Sigmoid colon (tissue), 7 donors: Measurements from ENCODE around the gene CARMIL1. TPM values are rescaled to one million over a fixed set of nuclear protein-coding genes. Genes with fewer than 3 reads are reported as not detected.

Experiments
- DNase-seq: peaks from one replicate; pipeline ENCODE4 v3.0.0-alpha.2; 2019
- H3K27ac ChIP-seq, 4 donors: fragments of 200-600 bp; sonication (generic); one replicate each; pipeline ENCODE4 v1.5.1; 2016 to 2019; ENCODE audit warnings: mild to moderate bottlenecking in 1 of 4
- H3K27me3 ChIP-seq, 3 donors: fragments of 200-600 bp; sonication (generic); one replicate each; pipeline ENCODE4 v1.5.1; 2019; ENCODE audit warnings: mild to moderate bottlenecking in 1 of 3
- H3K36me3 ChIP-seq, 4 donors: fragments of 200-600 bp; sonication (generic); one replicate each; pipeline ENCODE4 v1.5.1; 2016 to 2019
- H3K4me1 ChIP-seq, 4 donors: fragments of 200-600 bp; sonication (generic); one replicate each; pipeline ENCODE4 v1.5.1; 2017 to 2019
- H3K4me3 ChIP-seq, 4 donors: fragments of 200-600 bp; sonication (generic); one replicate each; pipeline ENCODE4 v1.5.1; 2017 to 2019; ENCODE audit warnings: mild to moderate bottlenecking in 2 of 4, moderate library complexity in 1 of 4
- H3K9me3 ChIP-seq, 4 donors: fragments of 200-600 bp in 3 of 4; sonication (generic) in 3 of 4; one replicate each; pipeline versions ENCODE4 v1.5.1 to v1.6.1; 2013 to 2019
- EP300 ChIP-seq, 4 donors: sonication (generic); formaldehyde crosslinking; IDR thresholded peaks; one replicate each; pipeline ENCODE4 v1.6.1; 2017; ENCODE audit warnings: antibody characterized with exemption in 4 of 4
- POLR2A ChIP-seq, 2 donors: fragments of 450-650 bp; IDR thresholded peaks; one replicate each; pipeline ENCODE4 v1.6.1; 2016; ENCODE audit warnings: antibody characterized with exemption in 2 of 2, mild to moderate bottlenecking in 2 of 2, moderate library complexity in 2 of 2
- POLR2AphosphoS5 ChIP-seq, 4 donors: sonication (generic); formaldehyde crosslinking; IDR thresholded peaks; one replicate each; pipeline ENCODE4 v1.6.1; 2017; ENCODE audit warnings: antibody characterized with exemption in 4 of 4
- WGBS, 2 donors: extraction: QIAGEN DNeasy Blood & Tissue Kit; methylation state at CpG; one replicate each; pipeline ENCODE4 v1.1.7; 2013; 5-methylcytosine and 5-hydroxymethylcytosine counted together
- intact Hi-C: fragments of 100-400 bp; cut with DNase I; formaldehyde crosslinking; loops from one replicate; pipeline ENCODE4 v1.15.1; 2023
- polyA plus RNA-seq, 3 donors: library from polyadenylated mRNA; stranded (reverse); fragments of 200-250 nt; gene quantifications; one replicate each; pipeline ENCODE4 v1.2.3, GENCODE V29; 2013
- total RNA-seq, 4 donors: library from RNA; depleted of rRNA; stranded (reverse); fragments of >200 nt; gene quantifications; one replicate each; pipeline ENCODE4 v1.1.0, GENCODE V29; 2016
- TF ChIP-seq, protein P1 (sequence below), 4 experiments: fragments of 450-650 bp in 3 of 4; fragments of 200-600 bp in 1 of 4; IDR thresholded peaks; one replicate each; pipeline ENCODE4 v1.5.1; 2016 to 2019; ENCODE audit warnings: antibody characterized with exemption in 4 of 4, mild to moderate bottlenecking in 3 of 4, moderate library complexity in 2 of 4
- donor health status: healthy with polysubstance abuse.
- donor health status: Bipolar disorder and iron deficiency.
- donor health status: healthy.

CARMIL1 gene
- total and polyA plus RNA-seq, 7 donors = 3.4 to 24.0 (median 8.2) TPM

DNA sequence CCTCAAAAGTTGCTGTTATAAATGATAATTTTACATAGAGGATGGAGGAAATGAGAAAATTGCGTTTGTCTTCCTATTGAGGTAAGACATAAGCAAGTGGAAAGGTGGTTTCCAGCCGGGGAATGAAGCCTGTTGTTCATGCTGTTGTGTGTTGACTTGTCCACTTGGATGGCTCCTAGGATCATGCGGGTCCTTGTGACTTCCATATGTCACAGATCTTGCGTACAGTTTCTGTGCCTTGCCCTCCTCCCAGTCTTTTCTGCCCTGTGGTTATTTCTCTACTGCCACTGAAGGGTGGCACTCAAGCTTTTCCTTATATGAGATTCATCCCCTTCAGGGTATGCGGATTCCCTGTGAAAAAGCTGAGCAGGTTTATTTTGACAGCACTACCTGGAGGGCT lies 116.6 kb downstream of the CARMIL1 start:
- H3K27ac ChIP-seq = no peak overlapping the region
- no peaks in the 10 kb centered on the region for H3K36me3 ChIP-seq
- no peaks in the 10 kb centered on the region for H3K9me3 ChIP-seq
- no peaks in the 10 kb centered on the region for H3K4me1 ChIP-seq
- no peaks in the 10 kb centered on the region for H3K27me3 ChIP-seq
- TF ChIP-seq, protein P1, sequence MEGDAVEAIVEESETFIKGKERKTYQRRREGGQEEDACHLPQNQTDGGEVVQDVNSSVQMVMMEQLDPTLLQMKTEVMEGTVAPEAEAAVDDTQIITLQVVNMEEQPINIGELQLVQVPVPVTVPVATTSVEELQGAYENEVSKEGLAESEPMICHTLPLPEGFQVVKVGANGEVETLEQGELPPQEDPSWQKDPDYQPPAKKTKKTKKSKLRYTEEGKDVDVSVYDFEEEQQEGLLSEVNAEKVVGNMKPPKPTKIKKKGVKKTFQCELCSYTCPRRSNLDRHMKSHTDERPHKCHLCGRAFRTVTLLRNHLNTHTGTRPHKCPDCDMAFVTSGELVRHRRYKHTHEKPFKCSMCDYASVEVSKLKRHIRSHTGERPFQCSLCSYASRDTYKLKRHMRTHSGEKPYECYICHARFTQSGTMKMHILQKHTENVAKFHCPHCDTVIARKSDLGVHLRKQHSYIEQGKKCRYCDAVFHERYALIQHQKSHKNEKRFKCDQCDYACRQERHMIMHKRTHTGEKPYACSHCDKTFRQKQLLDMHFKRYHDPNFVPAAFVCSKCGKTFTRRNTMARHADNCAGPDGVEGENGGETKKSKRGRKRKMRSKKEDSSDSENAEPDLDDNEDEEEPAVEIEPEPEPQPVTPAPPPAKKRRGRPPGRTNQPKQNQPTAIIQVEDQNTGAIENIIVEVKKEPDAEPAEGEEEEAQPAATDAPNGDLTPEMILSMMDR (IDR thresholded peaks at IDR 0.05) = no peak
- no peak for TF ChIP-seq EP300 (IDR thresholded peaks at IDR 0.05)
- no peak for TF ChIP-seq POLR2A (IDR thresholded peaks at IDR 0.05)
- no peak for TF ChIP-seq POLR2AphosphoS5 (IDR thresholded peaks at IDR 0.05)
- 91% methylated on average over 5 of the region's 5 CpGs for WGBS, 2 donors
- intact Hi-C loops = no loop called here
- H3K4me3 ChIP-seq = no peak overlapping the region
- no peak for DNase-seq

- Histone ChIP-seq H3K9me3 (no peaks in the 10 kb centered on the region), H3K27me3 (no peaks in the 10 kb centered on the region), H3K4me1 (no peaks in the 10 kb centered on the region), H3K27ac (no peak overlapping the region), H3K4me3 (no peak overlapping the region), H3K36me3 (no peaks in the 10 kb centered on the region)
- no peak for DNase-seq
- WGBS, 2 donors = 89% methylated on average over 2 of the region's 2 CpGs
- TF ChIP-seq POLR2A (IDR thresholded peaks at IDR 0.05) = no peak
- TF ChIP-seq POLR2AphosphoS5 (IDR thresholded peaks at IDR 0.05) = no peak
- TF ChIP-seq, protein P1 (IDR thresholded peaks at IDR 0.05) = no peak
- TF ChIP-seq EP300 (IDR thresholded peaks at IDR 0.05) = no peak
- intact Hi-C loops = no loop called here
Measured at GRCh38 chr6:25397406-25397805, 118.2 kb downstream of the CARMIL1 start.

- no peaks in the 10 kb centered on the region for H3K27me3 ChIP-seq
- TF ChIP-seq POLR2A (IDR thresholded peaks at IDR 0.05) = no peak
- no peak for TF ChIP-seq EP300 (IDR thresholded peaks at IDR 0.05)
- TF ChIP-seq, protein P1 (IDR thresholded peaks at IDR 0.05) = no peak
- no peak for TF ChIP-seq POLR2AphosphoS5 (IDR thresholded peaks at IDR 0.05)
- 91 to 94% methylated on average over 5 of the region's 5 CpGs for WGBS, 2 donors
- DNase-seq = no peak
- H3K4me1 ChIP-seq = no peaks in the 10 kb centered on the region
- H3K4me3 ChIP-seq = no peak overlapping the region
- H3K36me3 ChIP-seq = no peaks in the 10 kb centered on the region
- no peaks in the 10 kb centered on the region for H3K9me3 ChIP-seq
- H3K27ac ChIP-seq = no peak overlapping the region
- intact Hi-C loops = no loop called here
Measured at GRCh38 chr6:25399885-25400284, 120.7 kb downstream of the CARMIL1 start.

GRCh38 chr6:25401711-25402110 lies 122.5 kb downstream of the CARMIL1 start:
- Histone ChIP-seq H3K9me3 (no peaks in the 10 kb centered on the region), H3K4me1 (no peaks in the 10 kb centered on the region), H3K36me3 (no peaks in the 10 kb centered on the region), H3K27ac (no peak overlapping the region), H3K27me3 (no peaks in the 10 kb centered on the region), H3K4me3 (no peak overlapping the region)
- intact Hi-C loops = no loop called here
- TF ChIP-seq POLR2A (IDR thresholded peaks at IDR 0.05) (no peak), EP300 (IDR thresholded peaks at IDR 0.05) (no peak), POLR2AphosphoS5 (IDR thresholded peaks at IDR 0.05) (no peak)
- TF ChIP-seq, protein P1 (IDR thresholded peaks at IDR 0.05) = no peak
- DNase-seq = no peak
- WGBS, 2 donors = 95% methylated on average over 5 of the region's 5 CpGs

- intact Hi-C loops = no loop called here
- no peaks in the 10 kb centered on the region for H3K36me3 ChIP-seq
- no peak overlapping the region for H3K27ac ChIP-seq
- no peaks in the 10 kb centered on the region for H3K27me3 ChIP-seq
- no peaks in the 10 kb centered on the region for H3K4me1 ChIP-seq
- 96 to 98% methylated on average over 4 of the region's 4 CpGs for WGBS, 2 donors
- no peak for DNase-seq
- H3K9me3 ChIP-seq = no peaks in the 10 kb centered on the region
- H3K4me3 ChIP-seq = no peak overlapping the region
- TF ChIP-seq, protein P1 (IDR thresholded peaks at IDR 0.05) = no peak
- TF ChIP-seq EP300 (IDR thresholded peaks at IDR 0.05) = no peak
- TF ChIP-seq POLR2AphosphoS5 (IDR thresholded peaks at IDR 0.05) = no peak
- no peak for TF ChIP-seq POLR2A (IDR thresholded peaks at IDR 0.05)
Measured at GRCh38 chr6:25402125-25402524, 123.0 kb downstream of the CARMIL1 start.
